HG02970 (cell line): ENCODE results near the gene NEURL3.
"Not testable (repeated sequence)": the region's sequence is repeated elsewhere in the genome, so short reads cannot be mapped to it uniquely, and the experiment has no call there.

Experiments
- ATAC-seq: cut with Tn5 transposase; IDR thresholded peaks from one replicate; pipeline ENCODE4 v1.9.1; 2021; ENCODE audit warnings: mild to moderate bottlenecking, moderate library complexity, moderate number of reproducible peaks; ENCODE audit not compliant: unreplicated experiment, low FRiP score

NEURL3 gene

GRCh38 chr2:96505231-96505889, at the start of gene NEURL3:
Gene NEURL3, minus strand, starts transcription at chr2:96505357. Its CDS starts 71 bp downstream, at chr2:96505286.
- ATAC-seq, result no peak

GRCh38 chr2:96554293-96555145, 49.4 kb upstream of the NEURL3 start:
- ATAC-seq, result peak; percentile 55

- ATAC-seq, result not testable (repeated sequence)
These were observed 48.8 kb upstream of the NEURL3 start for GRCh38 chr2:96553957-96554292.

GRCh38 chr2:96553176-96553956, 48.2 kb upstream of the NEURL3 start:
- ATAC-seq, result no peak

- no peak for ATAC-seq
These were observed 47.4 kb upstream of the NEURL3 start for GRCh38 chr2:96552315-96553175.

- ATAC-seq, result no peak
These were observed 46.6 kb upstream of the NEURL3 start for GRCh38 chr2:96551605-96552314.

GRCh38 chr2:96550787-96551604, 45.8 kb upstream of the NEURL3 start:
- ATAC-seq, result no peak

- ATAC-seq, result no peak
These were observed 45.0 kb upstream of the NEURL3 start for GRCh38 chr2:96549967-96550786.

GRCh38 chr2:96549466-96549785, 44.3 kb upstream of the NEURL3 start:
- ATAC-seq, result no peak

GRCh38 chr2:96548558-96549465, 43.7 kb upstream of the NEURL3 start:
- ATAC-seq, result no peak

GRCh38 chr2:96547731-96548171, 42.6 kb upstream of the NEURL3 start:
- ATAC-seq, result no peak

- ATAC-seq, result no peak
These were observed 42.1 kb upstream of the NEURL3 start for GRCh38 chr2:96547203-96547641.

GRCh38 chr2:96546797-96547196, 41.6 kb upstream of the NEURL3 start:
- no peak for ATAC-seq

- no peak for ATAC-seq
These were observed 41.2 kb upstream of the NEURL3 start for GRCh38 chr2:96546321-96546720.

- ATAC-seq, result no peak
These were observed 37.3 kb upstream of the NEURL3 start for GRCh38 chr2:96542357-96542977.

GRCh38 chr2:96541398-96542152, 36.4 kb upstream of the NEURL3 start:
- ATAC-seq, result no peak
